RWPE2 (cell line): ENCODE data around the gene ZMIZ1.
A peak's percentile ranks its signal among the peaks of the same experiment; 100 is the strongest.

Experiments used
- ATAC-seq: fragments of 200-7000 bp; cut with Tn5 transposase; 3 replicates; pipeline ENCODE4 v1.9.1; 2021; ENCODE audit warnings: low read depth
- DNase-seq: peaks from one replicate; pipeline ENCODE4 v3.0.0-alpha.2; 2020; ENCODE audit warnings: low spot score
- H3K27ac ChIP-seq: fragments of 450-650 bp; 2 replicates; pipeline ENCODE4 v1.5.1; 2017; ENCODE audit warnings: mild to moderate bottlenecking; ENCODE audit not compliant: poor library complexity, severe bottlenecking
- H3K27me3 ChIP-seq: fragments of 250-450 bp; sonication (Bioruptor Pico); 2 replicates; pipeline ENCODE4 v1.5.1; 2021; ENCODE audit warnings: mild to moderate bottlenecking, moderate library complexity; ENCODE audit not compliant: insufficient read depth, poor library complexity, severe bottlenecking
- H3K36me3 ChIP-seq: fragments of 250-450 bp; sonication (Bioruptor Pico); 2 replicates; pipeline ENCODE4 v1.5.1; 2020; ENCODE audit warnings: low read depth, mild to moderate bottlenecking, moderate library complexity
- H3K4me1 ChIP-seq: fragments of 250-450 bp; sonication (Bioruptor Pico); 2 replicates; pipeline ENCODE4 v1.5.1; 2021; ENCODE audit warnings: mild to moderate bottlenecking, moderate library complexity; ENCODE audit not compliant: insufficient read depth, poor library complexity, severe bottlenecking
- H3K4me3 ChIP-seq: fragments of 250-450 bp; sonication (Bioruptor Pico); 2 replicates; pipeline ENCODE4 v1.5.1; 2021; ENCODE audit warnings: mild to moderate bottlenecking, moderate library complexity; ENCODE audit not compliant: severe bottlenecking
- H3K9me3 ChIP-seq: fragments of 250-450 bp; sonication (Bioruptor Pico); 2 replicates; pipeline ENCODE4 v1.5.1; 2021; ENCODE audit warnings: mild to moderate bottlenecking, moderate library complexity; ENCODE audit not compliant: severe bottlenecking
- TF ChIP-seq, protein P1 (sequence below): fragments of 450-650 bp; IDR thresholded peaks from one replicate; pipeline ENCODE4 v1.5.1; 2017; ENCODE audit warnings: mild to moderate bottlenecking, moderate library complexity; ENCODE audit not compliant: poor library complexity, severe bottlenecking

Gene ZMIZ1

DNA sequence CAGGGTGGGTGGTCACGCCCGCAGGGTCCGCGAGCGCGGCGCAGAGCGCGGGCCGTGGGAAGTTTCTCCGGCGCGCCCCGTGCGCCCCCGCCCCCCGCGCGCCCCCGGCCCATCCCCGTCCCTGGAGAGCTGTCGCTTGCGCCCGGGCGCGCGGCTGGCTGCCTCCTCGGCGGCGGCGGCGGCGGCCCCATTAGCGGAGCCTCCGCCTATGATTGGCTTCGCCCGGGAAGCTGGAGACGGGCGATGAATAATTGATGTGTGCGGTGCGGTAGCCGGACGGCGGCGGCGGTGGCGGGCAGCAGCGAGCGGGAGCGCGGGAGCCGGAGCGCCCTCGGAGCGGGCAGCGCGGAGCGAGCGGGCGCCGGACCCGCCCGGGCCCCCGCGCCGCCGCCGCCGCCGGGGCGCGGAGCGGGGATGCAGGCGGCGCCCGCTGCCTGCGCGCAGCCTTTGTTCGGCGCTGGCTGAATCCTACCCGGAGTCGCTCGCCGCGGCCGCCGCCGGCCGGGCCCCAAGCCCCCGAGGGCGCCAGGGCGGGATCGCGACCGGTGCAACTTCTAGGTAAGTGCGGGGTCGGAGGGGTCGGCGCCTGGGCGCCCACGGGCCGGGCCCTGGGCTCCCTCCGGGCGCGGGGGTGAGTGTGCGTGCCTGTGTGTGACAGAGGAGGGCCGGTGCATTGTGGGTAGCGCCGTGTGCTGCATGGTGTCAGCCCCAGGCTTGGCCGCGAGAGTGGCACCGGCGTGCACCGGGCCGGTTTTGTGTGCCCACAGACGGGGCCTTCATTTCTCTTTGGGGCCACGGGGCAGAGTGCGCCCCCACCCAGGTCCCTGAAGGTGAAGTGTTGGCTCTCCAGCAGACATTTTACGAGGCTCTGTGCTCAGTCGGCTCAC is 174.7 kb downstream of the ZMIZ1 start:
- TF ChIP-seq, protein P1, sequence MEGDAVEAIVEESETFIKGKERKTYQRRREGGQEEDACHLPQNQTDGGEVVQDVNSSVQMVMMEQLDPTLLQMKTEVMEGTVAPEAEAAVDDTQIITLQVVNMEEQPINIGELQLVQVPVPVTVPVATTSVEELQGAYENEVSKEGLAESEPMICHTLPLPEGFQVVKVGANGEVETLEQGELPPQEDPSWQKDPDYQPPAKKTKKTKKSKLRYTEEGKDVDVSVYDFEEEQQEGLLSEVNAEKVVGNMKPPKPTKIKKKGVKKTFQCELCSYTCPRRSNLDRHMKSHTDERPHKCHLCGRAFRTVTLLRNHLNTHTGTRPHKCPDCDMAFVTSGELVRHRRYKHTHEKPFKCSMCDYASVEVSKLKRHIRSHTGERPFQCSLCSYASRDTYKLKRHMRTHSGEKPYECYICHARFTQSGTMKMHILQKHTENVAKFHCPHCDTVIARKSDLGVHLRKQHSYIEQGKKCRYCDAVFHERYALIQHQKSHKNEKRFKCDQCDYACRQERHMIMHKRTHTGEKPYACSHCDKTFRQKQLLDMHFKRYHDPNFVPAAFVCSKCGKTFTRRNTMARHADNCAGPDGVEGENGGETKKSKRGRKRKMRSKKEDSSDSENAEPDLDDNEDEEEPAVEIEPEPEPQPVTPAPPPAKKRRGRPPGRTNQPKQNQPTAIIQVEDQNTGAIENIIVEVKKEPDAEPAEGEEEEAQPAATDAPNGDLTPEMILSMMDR = no peak
- Histone ChIP-seq H3K27ac (no peak overlapping the region), H3K27me3 (no peaks in the 10 kb centered on the region), H3K4me1 (peaks cover 18% of the 10 kb centered on the region), H3K9me3 (no peaks in the 10 kb centered on the region), H3K4me3 (peak overlapping the region; percentile 33), H3K36me3 (no peaks in the 10 kb centered on the region)
- DNase-seq = no peak
- 0 out of 3 replicates have a peak, but pooled peaks have one; percentile 1 for ATAC-seq

DNA sequence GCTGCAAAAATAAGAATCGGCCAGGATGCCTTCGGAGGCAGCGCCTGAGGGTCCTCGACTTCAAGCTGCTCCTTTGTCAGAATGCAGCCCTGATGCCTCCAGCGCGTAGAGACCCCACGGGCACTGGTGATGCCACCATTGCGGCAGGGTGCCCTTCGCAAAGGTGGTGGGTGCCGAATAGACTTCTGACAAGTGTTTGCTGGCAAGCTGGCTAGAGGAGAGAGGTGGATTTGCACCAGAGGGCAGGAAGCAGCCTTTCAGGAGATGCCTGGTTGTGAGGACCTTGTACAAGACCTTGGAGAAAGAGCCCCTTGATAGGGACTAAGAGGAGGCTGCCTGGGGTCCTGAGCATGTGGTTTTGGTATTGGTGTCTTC is 175.3 kb downstream of the ZMIZ1 start:
- TF ChIP-seq, protein P1 = no peak
- ATAC-seq = no peak
- Histone ChIP-seq H3K9me3 (no peaks in the 10 kb centered on the region), H3K27ac (no peak overlapping the region), H3K36me3 (no peaks in the 10 kb centered on the region), H3K27me3 (no peaks in the 10 kb centered on the region), H3K4me3 (no peak overlapping the region), H3K4me1 (peaks cover 12% of the 10 kb centered on the region)
- no peak for DNase-seq

DNA sequence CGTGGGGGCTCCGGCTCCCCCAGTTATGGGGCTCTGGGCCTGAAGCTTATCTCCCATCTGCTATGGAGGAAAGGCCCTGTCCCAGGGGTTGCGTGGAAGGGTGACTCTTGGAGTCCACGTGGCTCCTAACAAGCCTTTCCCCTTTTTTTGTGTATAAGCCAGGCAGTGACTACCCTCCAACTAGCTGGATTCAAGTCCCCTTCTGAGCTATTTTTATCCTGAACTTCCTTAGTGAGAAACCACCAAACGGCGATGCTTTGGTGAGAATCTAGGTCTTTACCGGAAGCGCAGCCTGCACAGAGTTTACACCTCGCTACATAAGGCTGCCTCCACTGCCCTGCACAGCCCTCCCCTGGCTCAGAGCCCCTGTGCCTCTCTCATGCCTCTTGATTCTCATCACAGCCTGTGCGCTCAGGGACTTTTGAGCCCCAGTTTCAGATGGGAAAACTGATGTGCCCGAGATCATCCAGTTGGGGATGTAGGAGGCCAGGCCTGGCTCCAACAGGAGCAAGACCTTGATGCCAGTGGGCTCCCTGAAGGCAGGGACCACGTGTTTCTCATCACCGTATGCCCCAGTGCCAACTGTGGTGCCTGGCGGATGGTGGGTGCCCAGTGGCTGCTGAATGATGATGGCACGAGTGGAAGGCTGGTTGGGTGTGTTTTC is 176.2 kb downstream of the ZMIZ1 start:
- Histone ChIP-seq H3K27me3 (no peaks in the 10 kb centered on the region), H3K4me3 (no peak overlapping the region), H3K9me3 (no peaks in the 10 kb centered on the region), H3K4me1 (peaks cover 7% of the 10 kb centered on the region), H3K36me3 (no peaks in the 10 kb centered on the region), H3K27ac (no peak overlapping the region)
- ATAC-seq (no peak), DNase-seq (no peak)
- TF ChIP-seq, protein P1 = no peak

DNA sequence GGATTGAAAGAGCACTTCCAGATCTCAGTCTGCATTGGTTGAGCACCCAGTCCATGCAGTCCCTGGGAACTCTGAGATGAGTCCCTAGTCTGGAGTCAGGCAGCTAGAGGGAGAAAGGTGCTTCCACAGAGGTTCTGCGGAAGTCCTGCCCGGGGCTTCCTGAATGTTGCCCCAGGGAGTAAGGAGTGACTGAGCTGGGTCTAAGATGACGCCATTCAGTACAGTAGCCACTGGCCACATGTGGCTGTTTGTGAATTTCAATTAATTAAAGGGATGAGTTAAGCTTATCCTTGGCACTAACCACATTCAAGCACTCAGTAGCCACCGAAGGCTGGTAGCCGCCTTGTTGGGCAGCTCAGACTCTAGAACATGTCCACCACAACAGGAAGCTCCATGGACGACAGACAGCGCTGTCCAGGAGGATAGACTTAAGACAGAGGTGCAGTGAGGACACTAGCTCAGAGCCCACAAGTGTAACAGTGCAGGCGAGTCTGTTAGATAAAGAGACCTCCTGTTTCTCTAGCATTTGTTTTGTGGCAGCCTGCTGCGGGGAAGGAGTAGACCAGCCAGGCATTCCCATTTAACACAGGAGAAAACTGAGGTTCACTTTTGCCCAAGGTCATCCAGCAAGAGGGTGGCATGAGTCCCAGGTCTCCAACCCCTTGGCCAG is 176.9 kb downstream of the ZMIZ1 start:
- ATAC-seq (no peak), DNase-seq (no peak)
- H3K4me3 ChIP-seq = no peak overlapping the region
- H3K36me3 ChIP-seq = no peaks in the 10 kb centered on the region
- no peak overlapping the region for H3K27ac ChIP-seq
- H3K27me3 ChIP-seq = no peaks in the 10 kb centered on the region
- H3K9me3 ChIP-seq = no peaks in the 10 kb centered on the region
- H3K4me1 ChIP-seq = peaks cover 7% of the 10 kb centered on the region
- TF ChIP-seq, protein P1 = no peak
